Endothelial cell (in vitro differentiated cells): ENCODE data around the gene CHST2. TPM values are rescaled to one million over a fixed set of nuclear protein-coding genes. Genes with fewer than 3 reads are reported as not detected.

Experiments
- DNase-seq: peaks from one replicate; pipeline ENCODE4 v3.0.0; 2021; ENCODE audit warnings: low spot score
- H3K27ac Mint-ChIP-seq: one replicate; pipeline ENCODE4 v1.8.0; 2021; ENCODE audit warnings: mixed read lengths, inconsistent platforms; ENCODE audit not compliant: unreplicated experiment
- H3K27me3 Mint-ChIP-seq: one replicate; pipeline ENCODE4 v1.8.0; 2021; ENCODE audit warnings: mild to moderate bottlenecking, moderate library complexity, mixed read lengths, inconsistent platforms; ENCODE audit not compliant: unreplicated experiment
- H3K36me3 Mint-ChIP-seq: one replicate; pipeline ENCODE4 v1.8.0; 2021; ENCODE audit warnings: mild to moderate bottlenecking, low read depth, mixed read lengths, inconsistent platforms; ENCODE audit not compliant: unreplicated experiment
- H3K4me1 Mint-ChIP-seq: one replicate; pipeline ENCODE4 v1.8.0; 2021; ENCODE audit warnings: mild to moderate bottlenecking, mixed read lengths, inconsistent platforms; ENCODE audit not compliant: unreplicated experiment
- H3K4me3 Mint-ChIP-seq: one replicate; pipeline ENCODE4 v1.8.0; 2021; ENCODE audit warnings: mild to moderate bottlenecking, mixed read lengths, inconsistent platforms; ENCODE audit not compliant: unreplicated experiment
- H3K9me3 Mint-ChIP-seq: one replicate; pipeline ENCODE4 v1.8.0; 2021; ENCODE audit warnings: mixed read lengths, inconsistent platforms; ENCODE audit not compliant: unreplicated experiment
- total RNA-seq: library from RNA; stranded (reverse); fragmentation: NEBNext Ultra II Directional; extraction: Animal tissue kit (Norgen Biotek cat#: 25700); gene quantifications from one replicate; pipeline ENCODE4 v1.2.1, GENCODE V29; 2021; ENCODE audit not compliant: unreplicated experiment
- TF ChIP-seq, protein P1 (sequence below): fragments of 200-600 bp; sonication (generic); IDR thresholded peaks from one replicate; pipeline ENCODE4 v1.5.0; 2021; ENCODE audit warnings: antibody characterized with exemption; ENCODE audit not compliant: unreplicated experiment

Gene CHST2
- total RNA-seq, 1 donor from 2014 or later: 12.9 TPM

DNA sequence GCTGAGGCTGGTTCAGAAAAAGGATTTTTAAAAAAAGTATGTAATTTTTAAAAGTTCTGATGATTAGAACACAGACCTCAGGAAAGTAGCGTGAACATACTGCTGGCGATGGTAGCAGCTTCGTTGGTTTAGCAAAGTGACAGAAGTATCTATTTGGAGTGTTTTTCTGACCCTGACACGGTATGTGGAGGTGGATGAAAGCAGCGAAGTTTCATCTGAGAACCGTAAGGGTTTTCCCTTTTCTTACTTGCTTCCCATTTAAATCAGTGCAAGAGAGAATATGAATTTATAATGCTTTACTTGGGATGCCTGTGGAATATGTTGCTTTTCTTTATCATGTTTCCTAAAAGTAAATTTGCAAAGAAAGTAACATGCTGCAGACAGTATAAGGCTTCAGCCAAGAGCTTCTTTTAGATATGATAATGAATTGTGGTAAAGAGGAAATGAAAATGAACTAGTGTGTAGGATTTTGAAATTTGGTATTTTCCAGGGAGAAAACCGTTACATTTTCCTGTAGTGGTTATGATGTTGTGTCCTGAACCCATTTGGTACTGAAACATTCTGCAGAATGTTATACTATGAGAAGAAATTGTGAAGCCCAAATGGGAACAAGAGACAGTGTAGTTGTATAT, 3.9 kb downstream of the CHST2 start:
- no peak overlapping the region for H3K4me3 Mint-ChIP-seq

DNA sequence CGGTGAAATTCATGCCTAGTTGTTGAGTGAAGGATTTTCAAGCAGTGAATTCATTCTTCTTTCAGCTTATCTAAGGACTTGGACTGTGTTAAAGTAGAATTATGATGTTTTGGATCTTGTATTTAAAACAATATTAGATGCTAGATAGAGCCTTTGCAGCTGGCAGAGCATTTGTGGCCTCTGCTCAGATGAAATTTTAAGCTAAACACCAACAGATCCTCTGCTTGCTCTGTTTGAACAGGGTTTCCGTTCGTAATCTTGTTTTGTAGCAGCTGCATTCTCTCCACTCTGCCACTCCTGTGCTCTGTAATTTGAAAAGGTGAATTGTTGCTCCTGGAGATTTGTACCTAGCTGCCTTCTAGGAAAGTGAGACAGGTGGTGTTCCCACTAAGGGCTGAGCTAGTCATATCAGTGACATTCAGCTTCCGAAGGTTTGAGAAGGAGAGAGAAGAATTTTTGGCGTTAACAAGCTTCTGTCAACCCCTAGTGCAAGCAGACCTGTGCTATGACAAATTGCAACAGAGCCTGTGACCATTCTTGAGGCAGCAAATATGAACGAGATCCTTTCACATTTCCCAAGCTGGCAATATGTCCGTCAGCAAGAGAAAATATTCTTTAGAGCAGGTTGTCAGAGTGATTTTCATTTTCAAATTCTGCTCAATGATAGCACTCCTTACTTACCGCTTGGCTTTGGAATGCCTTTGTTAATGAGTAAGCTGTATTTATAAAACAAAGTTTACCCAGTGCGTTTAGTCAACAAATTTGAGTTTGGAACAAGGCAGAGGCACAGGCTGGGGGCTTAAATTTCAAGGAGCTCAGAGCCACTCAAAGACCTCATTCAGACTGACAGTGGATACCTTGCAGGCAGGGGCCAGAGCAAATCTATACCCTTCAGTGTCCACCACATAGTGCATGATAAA, 5.3 kb downstream of the CHST2 start:
- Mint-ChIP-seq H3K27me3 (peaks cover 5% of the 10 kb centered on the region), H3K9me3 (no peaks in the 10 kb centered on the region), H3K36me3 (peaks cover 4% of the 10 kb centered on the region), H3K4me1 (peaks cover 40% of the 10 kb centered on the region), H3K27ac (no peak overlapping the region), H3K4me3 (no peak overlapping the region)
- TF ChIP-seq, protein P1, sequence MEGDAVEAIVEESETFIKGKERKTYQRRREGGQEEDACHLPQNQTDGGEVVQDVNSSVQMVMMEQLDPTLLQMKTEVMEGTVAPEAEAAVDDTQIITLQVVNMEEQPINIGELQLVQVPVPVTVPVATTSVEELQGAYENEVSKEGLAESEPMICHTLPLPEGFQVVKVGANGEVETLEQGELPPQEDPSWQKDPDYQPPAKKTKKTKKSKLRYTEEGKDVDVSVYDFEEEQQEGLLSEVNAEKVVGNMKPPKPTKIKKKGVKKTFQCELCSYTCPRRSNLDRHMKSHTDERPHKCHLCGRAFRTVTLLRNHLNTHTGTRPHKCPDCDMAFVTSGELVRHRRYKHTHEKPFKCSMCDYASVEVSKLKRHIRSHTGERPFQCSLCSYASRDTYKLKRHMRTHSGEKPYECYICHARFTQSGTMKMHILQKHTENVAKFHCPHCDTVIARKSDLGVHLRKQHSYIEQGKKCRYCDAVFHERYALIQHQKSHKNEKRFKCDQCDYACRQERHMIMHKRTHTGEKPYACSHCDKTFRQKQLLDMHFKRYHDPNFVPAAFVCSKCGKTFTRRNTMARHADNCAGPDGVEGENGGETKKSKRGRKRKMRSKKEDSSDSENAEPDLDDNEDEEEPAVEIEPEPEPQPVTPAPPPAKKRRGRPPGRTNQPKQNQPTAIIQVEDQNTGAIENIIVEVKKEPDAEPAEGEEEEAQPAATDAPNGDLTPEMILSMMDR: no peak
- no peak for DNase-seq

More for the DNA sequence above, 3.9 kb downstream of the CHST2 start:
- no peak for DNase-seq
- Mint-ChIP-seq H3K36me3 (peaks cover 4% of the 10 kb centered on the region), H3K27me3 (peaks cover 6% of the 10 kb centered on the region), H3K27ac (no peak overlapping the region), H3K9me3 (no peaks in the 10 kb centered on the region), H3K4me1 (peaks cover 28% of the 10 kb centered on the region)
- TF ChIP-seq, protein P1: no peak

DNA sequence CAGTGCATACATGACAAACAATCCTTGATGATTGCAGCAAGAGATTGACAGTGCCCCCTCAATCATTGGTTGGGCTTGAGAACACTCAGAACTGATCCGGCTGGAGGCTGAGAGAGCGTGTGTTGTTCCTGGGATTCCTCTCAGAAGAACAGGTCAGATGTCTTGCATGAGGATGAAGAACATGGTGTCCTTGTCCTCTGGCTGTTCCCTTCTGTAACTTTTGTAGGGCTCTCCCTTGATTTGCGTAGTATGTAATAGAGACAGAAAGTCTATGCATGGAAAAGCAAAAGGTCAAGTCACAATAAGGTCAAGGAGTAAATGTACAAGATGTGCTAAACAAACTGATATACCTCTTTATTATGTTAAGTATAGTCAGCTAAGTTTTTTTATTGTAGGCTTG, 8.2 kb downstream of the CHST2 start:
- TF ChIP-seq, protein P1: no peak
- no peak for DNase-seq
- H3K9me3 Mint-ChIP-seq: no peaks in the 10 kb centered on the region
- no peak overlapping the region for H3K27ac Mint-ChIP-seq
- no peak overlapping the region for H3K4me3 Mint-ChIP-seq
- peaks cover 2% of the 10 kb centered on the region for H3K27me3 Mint-ChIP-seq
- H3K36me3 Mint-ChIP-seq: no peaks in the 10 kb centered on the region
- H3K4me1 Mint-ChIP-seq: peaks cover 47% of the 10 kb centered on the region

DNA sequence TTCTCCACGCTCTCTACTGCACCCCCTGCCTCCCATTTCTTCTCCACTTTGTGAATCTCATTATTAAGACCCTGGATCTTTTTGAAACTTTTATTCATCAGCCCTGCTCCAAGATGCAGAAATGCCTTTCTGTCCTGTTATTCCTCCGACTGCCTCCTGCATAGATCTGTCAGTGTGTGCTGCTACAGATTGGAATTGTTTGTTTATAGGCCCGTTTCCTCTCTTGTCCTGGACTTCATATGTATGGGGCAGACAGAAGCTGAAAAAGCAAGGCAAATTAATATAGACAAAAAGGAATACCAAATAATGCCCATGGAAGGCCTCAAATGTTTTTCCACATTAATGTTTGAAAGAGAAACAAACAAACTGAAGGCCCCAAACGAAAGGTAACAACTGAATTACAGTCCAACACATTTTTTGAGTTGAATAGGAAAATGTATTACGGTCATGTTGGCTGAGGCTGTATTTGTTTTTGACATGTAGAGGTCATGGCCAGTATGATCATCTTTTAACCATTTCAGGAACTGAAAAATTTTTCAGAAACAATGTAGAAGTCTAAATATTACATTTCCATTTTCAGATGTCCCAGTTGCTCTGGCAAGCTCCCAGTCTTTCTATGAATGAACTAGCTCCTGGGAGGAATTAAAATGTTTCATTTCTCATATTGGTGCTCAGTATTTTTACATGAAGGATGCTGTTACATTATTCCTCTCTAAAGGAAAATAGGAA, 8.8 kb downstream of the CHST2 start:
- TF ChIP-seq, protein P1: no peak
- Mint-ChIP-seq H3K9me3 (no peaks in the 10 kb centered on the region), H3K36me3 (no peaks in the 10 kb centered on the region), H3K4me3 (no peak overlapping the region), H3K4me1 (peaks cover 44% of the 10 kb centered on the region), H3K27ac (no peak overlapping the region), H3K27me3 (peaks cover 2% of the 10 kb centered on the region)
- DNase-seq: no peak
